H4 (cell line): ENCODE measurements around the gene SENP8. TPM values are rescaled to one million over a fixed set of nuclear protein-coding genes. Genes with fewer than 3 reads are reported as not detected.

Source experiments
- DNase-seq: peaks from one replicate; pipeline ENCODE4 v3.0.0-alpha.2; 2015; ENCODE audit warnings: low spot score
- total RNA-seq: library from RNA; depleted of rRNA; stranded (reverse); fragments of >200 nt; shearing (Covaris generic); gene quantifications from 2 replicates; pipeline ENCODE4 v1.2.3, GENCODE V29; 2014; rRNA removed

The SENP8 gene
- total RNA-seq, 1 experiment from 2014 or later, result 2.5 TPM

- no peak for DNase-seq
These were observed 56.5 kb downstream of the SENP8 start for GRCh38 chr15:72174551-72175165.

GRCh38 chr15:72175186-72176044, 57.2 kb downstream of the SENP8 start:
- DNase-seq, result no peak

DNA sequence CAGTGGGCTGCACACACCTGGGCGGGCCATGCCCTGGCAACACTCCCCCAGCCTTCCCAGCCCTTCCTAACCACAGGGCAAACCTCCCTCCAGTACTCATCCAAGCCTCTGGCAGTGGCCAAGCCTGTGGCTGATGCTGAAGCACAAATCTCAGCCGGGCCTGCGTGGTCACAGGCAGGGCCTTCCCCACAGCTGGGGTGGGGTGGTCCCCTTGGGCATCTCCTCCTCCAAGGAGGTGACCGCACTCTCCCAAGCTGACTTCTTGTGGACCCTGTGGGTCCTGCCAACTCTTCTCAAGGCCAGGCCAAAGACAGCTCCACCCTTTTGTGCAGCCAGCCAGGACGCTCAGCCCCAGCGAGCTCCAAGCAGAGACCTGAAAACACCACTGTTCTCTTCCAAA, 58.0 kb downstream of the SENP8 start:
- no peak for DNase-seq

DNA sequence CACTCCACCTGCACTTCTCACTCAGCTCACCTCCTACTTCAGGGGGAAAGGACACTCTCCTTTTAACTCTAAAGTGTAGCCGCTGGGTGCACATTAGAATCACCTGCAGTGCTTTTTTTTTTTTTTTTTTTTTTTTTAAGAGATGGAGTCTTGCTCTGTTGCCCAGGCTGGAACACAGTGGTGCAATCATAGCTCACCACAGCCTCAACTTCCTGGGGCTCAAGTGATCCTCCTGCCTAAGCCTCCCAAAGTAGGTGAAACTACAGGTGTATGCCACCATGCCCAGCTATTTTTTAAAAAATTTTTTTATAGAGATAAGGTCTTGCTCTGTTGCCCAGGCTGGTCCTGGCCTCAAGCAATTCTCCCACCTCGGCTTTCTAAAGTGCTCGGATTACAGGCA, 58.5 kb downstream of the SENP8 start:
- no peak for DNase-seq

DNA sequence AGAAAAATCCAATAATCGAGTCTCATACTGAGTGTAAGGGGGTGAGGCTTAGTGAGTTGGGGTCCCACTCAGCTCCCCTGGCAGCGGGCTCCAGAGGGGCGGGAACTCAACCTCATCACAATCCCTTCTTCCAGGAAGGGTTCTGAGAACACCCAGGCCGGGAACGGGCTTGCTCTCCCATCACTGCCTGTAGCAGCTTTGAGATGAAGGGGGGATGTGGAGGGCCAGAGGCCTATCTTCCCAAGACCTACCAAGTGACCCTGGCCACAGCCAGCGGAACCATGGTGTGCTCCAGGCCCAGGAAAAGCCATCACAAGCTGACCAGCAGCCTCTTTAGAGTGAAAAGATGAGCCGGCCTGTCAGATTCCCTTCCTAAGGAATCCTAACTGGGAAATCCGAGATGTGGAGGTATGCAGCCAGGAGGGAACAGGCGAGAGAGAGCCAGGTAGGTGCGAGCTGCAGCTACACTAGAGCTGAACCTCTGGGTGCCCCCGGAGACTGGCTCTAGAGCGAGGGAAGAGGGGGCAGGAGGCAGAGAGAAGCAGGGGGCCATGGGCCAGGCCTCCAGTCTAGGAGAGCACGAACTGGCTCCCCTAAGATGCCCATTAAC, 60.9 kb downstream of the SENP8 start:
- no peak for DNase-seq

DNA sequence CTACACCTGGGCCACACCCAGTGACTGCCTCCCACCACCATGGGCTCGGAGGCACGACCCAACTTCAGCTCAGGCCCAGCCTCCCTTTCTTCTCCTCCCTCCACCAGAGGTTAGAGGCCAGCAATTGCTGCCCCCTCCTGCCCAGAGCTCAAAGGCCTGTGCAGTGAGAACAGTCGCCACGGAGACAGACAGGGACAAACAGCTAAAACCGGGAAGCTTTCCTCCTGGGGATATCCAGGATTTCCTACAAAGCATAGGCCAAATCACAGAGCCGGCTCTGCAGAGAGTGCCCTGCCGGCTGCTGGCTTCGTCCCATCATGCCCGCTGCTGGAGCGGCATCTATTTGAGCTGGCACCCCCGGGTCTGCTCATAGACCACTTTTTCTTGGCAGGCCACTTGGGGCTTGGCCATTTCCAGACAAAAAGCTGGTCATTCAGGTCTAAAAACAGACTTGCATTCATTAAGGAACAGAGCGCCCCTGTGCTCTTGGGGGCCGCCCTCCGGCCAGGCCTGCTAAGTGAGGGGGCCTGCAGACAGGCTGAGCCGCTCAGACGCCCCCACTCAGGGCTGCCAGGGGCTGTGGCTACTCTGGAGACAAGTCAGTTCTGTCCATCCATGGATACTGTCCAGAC, 61.9 kb downstream of the SENP8 start:
- DNase-seq, result no peak

DNA sequence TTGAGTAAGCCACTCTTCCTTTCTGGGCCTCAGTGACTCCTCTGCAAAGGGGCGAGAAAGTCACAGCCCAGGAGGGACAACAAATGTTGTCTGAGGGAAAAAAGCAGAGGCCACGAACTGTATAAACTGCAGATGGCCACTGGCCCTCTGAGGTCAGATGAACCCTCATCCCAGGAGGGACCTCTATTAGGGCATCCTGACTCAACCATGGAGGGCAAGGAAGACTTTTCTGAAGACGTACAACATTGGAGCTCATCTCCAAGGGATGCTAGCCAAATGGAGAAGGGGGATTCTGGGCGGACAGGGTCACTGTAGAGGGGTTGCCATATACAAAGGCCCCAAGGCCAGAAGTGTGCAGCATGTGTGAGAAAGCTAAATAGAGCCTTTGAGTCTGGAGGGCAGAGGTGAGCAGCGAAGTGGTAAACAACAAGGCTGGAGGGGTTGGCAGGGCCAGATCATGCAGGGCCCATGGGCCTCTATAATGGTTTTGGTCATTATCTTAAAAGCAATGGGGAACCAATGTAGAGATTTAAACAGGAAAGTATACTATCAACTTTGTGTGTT, 62.6 kb downstream of the SENP8 start:
- no peak for DNase-seq

DNA sequence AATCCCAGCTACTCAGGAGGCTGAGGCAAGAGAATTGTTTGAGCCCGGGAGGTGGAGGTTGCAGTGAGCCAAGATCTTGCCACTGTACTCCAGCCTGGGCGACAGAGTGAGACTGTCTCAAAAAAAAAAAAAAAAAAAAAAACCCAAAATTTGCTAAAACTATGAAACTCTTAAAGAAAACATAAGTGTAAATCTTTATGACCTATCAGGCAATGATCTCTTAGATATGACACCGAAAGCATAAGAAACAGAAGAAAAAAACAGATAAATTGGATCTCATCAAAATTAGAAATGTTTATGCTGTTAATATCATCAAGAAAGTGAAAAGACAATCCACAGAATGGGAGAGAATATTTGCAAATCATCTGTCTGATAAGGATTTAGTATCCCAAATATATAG, 64.0 kb downstream of the SENP8 start:
- no peak for DNase-seq

- DNase-seq, result peak; percentile 62
These were observed 64.5 kb downstream of the SENP8 start for GRCh38 chr15:72182673-72183072.

DNA sequence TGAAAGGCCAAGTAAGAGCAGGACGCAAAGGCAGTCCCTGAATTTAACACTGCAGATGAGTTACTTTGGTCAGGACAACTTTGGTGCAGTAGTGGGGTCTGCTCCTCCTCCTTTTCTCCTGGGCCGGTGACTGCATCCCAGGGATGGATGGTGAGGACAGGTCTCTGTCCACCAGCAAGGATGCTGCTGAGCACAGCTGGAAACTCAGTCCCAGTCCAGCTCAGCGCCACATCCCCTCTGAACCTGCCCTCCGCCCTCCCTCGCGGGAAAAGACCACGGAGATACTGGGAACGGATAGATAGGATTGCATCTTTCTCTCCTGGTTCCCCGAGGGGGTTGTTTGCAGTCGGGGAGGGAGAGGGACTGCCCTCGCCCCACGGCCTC, 65.6 kb downstream of the SENP8 start:
- no peak for DNase-seq

GRCh38 chr15:72184165-72184811, 66.1 kb downstream of the SENP8 start:
- no peak for DNase-seq

DNA sequence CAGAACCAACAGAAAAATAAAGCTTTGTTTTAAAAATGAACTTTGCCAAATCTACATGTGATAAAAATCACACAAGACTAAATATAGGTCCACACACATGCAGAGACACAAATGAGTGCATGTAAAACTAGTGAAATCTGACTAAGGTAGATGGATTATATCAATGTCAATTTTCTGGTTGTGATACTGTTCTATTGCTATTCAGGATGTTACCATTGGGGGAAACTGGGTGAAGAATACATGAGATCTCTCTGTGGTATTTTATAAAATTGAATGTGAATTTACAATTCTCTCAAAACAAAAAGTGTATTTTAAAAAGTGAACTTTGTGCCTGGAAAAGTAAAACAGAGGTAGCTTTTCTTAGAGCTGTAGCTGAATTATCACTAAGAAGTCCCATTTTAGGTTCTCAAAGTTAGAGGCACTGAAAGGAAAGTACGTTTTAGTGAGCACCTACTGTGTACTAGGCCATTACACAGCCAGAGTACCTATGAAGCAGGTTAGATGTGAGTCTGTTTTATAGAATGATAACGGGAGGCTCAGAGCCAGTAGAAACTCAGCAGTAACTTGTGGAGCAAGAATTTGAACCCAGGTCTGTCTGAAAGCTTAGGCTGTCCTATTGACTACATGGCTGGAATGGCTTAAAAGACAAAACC, 71.2 kb downstream of the SENP8 start:
- DNase-seq, result no peak

GRCh38 chr15:72192416-72192815, 74.2 kb downstream of the SENP8 start:
- no peak for DNase-seq

Other genes starting within 250 kb of the SENP8 start
- 9.4 and 20.3 TPM in 2 replicates for gene MYO9A, start 253 bp upstream of the SENP8 start, total RNA-seq
- gene GRAMD2A, start 79.4 kb downstream of the SENP8 start, total RNA-seq, result 0.18 and 0.33 TPM in 2 replicates
- gene PKM, start 112.8 kb downstream of the SENP8 start, total RNA-seq, result 2,397 and 2,595 TPM in 2 replicates
- 19.0 and 22.2 TPM in 2 replicates for gene PARP6, start 154.2 kb downstream of the SENP8 start, total RNA-seq
- gene CELF6, start 201.8 kb downstream of the SENP8 start, total RNA-seq, result not detected in 2 replicates